ENCODE data around the gene GPC1. TPM values are rescaled to one million over a fixed set of nuclear protein-coding genes. Genes with fewer than 3 reads are reported as not detected.

Gene GPC1
- total and polyA plus RNA-seq, 5 donors, result 75.8 to 118 (median 100) TPM

- no peak for ATAC-seq
- Histone ChIP-seq H3K27me3 (ENCODE audit: control insufficient read depth, insufficient read depth) (no peaks in the 10 kb centered on the region), H3K4me3 (ENCODE audit: low read length) (no peak overlapping the region), H3K27ac (ENCODE audit: low read length) (no peak overlapping the region), H3K9me3 (ENCODE audit: control insufficient read depth, low read length) (no peaks in the 10 kb centered on the region), H3K4me1 (ENCODE audit: control insufficient read depth, insufficient read depth, low read length) (no peaks in the 10 kb centered on the region)
- DNase-seq, result no peak
- intact Hi-C loops (cut with DNase I), result loop anchor here in 3 of 4 donors (10.0 kb wide), 1 partner anchor 194 kb away; no protein-coding TSS in a partner anchor
- 92% methylated on average over 12 of the region's 12 CpGs for WGBS
Observed at GRCh38 chr2:240510513-240511210, 75.2 kb downstream of the GPC1 start.

- DNase-seq, result no peak
- Histone ChIP-seq H3K4me1 (ENCODE audit: control insufficient read depth, insufficient read depth, low read length) (no peaks in the 10 kb centered on the region), H3K27me3 (ENCODE audit: control insufficient read depth, insufficient read depth) (no peaks in the 10 kb centered on the region), H3K9me3 (ENCODE audit: control insufficient read depth, low read length) (no peaks in the 10 kb centered on the region), H3K27ac (ENCODE audit: low read length) (no peak overlapping the region), H3K4me3 (ENCODE audit: low read length) (no peak overlapping the region)
- ATAC-seq, result no peak
- 95% methylated on average over 31 of the region's 31 CpGs for WGBS
- intact Hi-C loops (cut with DNase I), result loop anchor here in 3 of 4 donors (10.0 kb wide), 1 partner anchor 193 kb away; no protein-coding TSS in a partner anchor
Observed at GRCh38 chr2:240511351-240512108, 76.1 kb downstream of the GPC1 start.

GRCh38 chr2:240512109-240512485, 76.6 kb downstream of the GPC1 start:
- Histone ChIP-seq H3K27me3 (ENCODE audit: control insufficient read depth, insufficient read depth) (no peaks in the 10 kb centered on the region), H3K27ac (ENCODE audit: low read length) (no peak overlapping the region), H3K4me3 (ENCODE audit: low read length) (no peak overlapping the region), H3K9me3 (ENCODE audit: control insufficient read depth, low read length) (no peaks in the 10 kb centered on the region), H3K4me1 (ENCODE audit: control insufficient read depth, insufficient read depth, low read length) (no peaks in the 10 kb centered on the region)
- intact Hi-C loops (cut with DNase I), result loop anchor here in 3 of 4 donors (10.0 kb wide), 1 partner anchor 193 kb away; no protein-coding TSS in a partner anchor
- 97% methylated on average over 11 of the region's 11 CpGs for WGBS
- ATAC-seq, result no peak
- no peak for DNase-seq

- no peaks in the 10 kb centered on the region for H3K4me1 ChIP-seq (ENCODE audit: control insufficient read depth, insufficient read depth, low read length)
- intact Hi-C loops (cut with DNase I), result loop anchor here in 3 of 4 donors (10.0 kb wide), 1 partner anchor 192 kb away; no protein-coding TSS in a partner anchor
- H3K27me3 ChIP-seq (ENCODE audit: control insufficient read depth, insufficient read depth), result no peaks in the 10 kb centered on the region
- H3K27ac ChIP-seq (ENCODE audit: low read length), result no peak overlapping the region
- H3K4me3 ChIP-seq (ENCODE audit: low read length), result no peak overlapping the region
- ATAC-seq (no peak), DNase-seq (no peak)
- 96% methylated on average over 21 of the region's 21 CpGs for WGBS
- no peaks in the 10 kb centered on the region for H3K9me3 ChIP-seq (ENCODE audit: control insufficient read depth, low read length)
Observed at GRCh38 chr2:240512666-240513535, 77.4 kb downstream of the GPC1 start.

GRCh38 chr2:240513549-240514287, 78.3 kb downstream of the GPC1 start:
- no peak overlapping the region for H3K27ac ChIP-seq (ENCODE audit: low read length)
- WGBS, result 40% methylated on average over 13 of the region's 13 CpGs
- no peaks in the 10 kb centered on the region for H3K9me3 ChIP-seq (ENCODE audit: control insufficient read depth, low read length)
- intact Hi-C loops (cut with DNase I), result loop anchor here in 3 of 4 donors (10.0 kb wide), 1 partner anchor 191 kb away; no protein-coding TSS in a partner anchor
- no peak overlapping the region for H3K4me3 ChIP-seq (ENCODE audit: low read length)
- no peaks in the 10 kb centered on the region for H3K27me3 ChIP-seq (ENCODE audit: control insufficient read depth, insufficient read depth)
- ATAC-seq (peak; percentile 90 to 93), DNase-seq (peak; percentile 85 to 95 (median 92))
- H3K4me1 ChIP-seq (ENCODE audit: control insufficient read depth, insufficient read depth, low read length), result no peaks in the 10 kb centered on the region

GRCh38 chr2:240514631-240515030, 79.2 kb downstream of the GPC1 start:
- DNase-seq, result no peak
- no peak for ATAC-seq
- H3K9me3 ChIP-seq (ENCODE audit: control insufficient read depth, low read length), result no peaks in the 10 kb centered on the region
- H3K4me3 ChIP-seq (ENCODE audit: low read length), result no peak overlapping the region
- no peak overlapping the region for H3K27ac ChIP-seq (ENCODE audit: low read length)
- no peaks in the 10 kb centered on the region for H3K4me1 ChIP-seq (ENCODE audit: control insufficient read depth, insufficient read depth, low read length)
- intact Hi-C loops (cut with DNase I), result loop anchor here in 3 of 4 donors (10.0 kb wide), 1 partner anchor 190 kb away; no protein-coding TSS in a partner anchor
- H3K27me3 ChIP-seq (ENCODE audit: control insufficient read depth, insufficient read depth), result no peaks in the 10 kb centered on the region
- 100% methylated on average over 2 of the region's 2 CpGs for WGBS

- 97% methylated on average over 4 of the region's 4 CpGs for WGBS
- H3K4me1 ChIP-seq (ENCODE audit: control insufficient read depth, insufficient read depth, low read length), result no peaks in the 10 kb centered on the region
- intact Hi-C loops (cut with DNase I), result loop anchor here in 3 of 4 donors (10.0 kb wide), 1 partner anchor 187 kb away; no protein-coding TSS in a partner anchor
- no peaks in the 10 kb centered on the region for H3K9me3 ChIP-seq (ENCODE audit: control insufficient read depth, low read length)
- no peak for DNase-seq
- no peak overlapping the region for H3K27ac ChIP-seq (ENCODE audit: low read length)
- H3K4me3 ChIP-seq (ENCODE audit: low read length), result no peak overlapping the region
- no peaks in the 10 kb centered on the region for H3K27me3 ChIP-seq (ENCODE audit: control insufficient read depth, insufficient read depth)
- no peak for ATAC-seq
Observed at GRCh38 chr2:240517342-240517741, 81.9 kb downstream of the GPC1 start.

Small RNAs within 50 kb of the gene (microRNA-seq; reads per million reads assigned to microRNA genes)
- 457 to 550 reads per million in 2 donors for gene MIR149

Other genes starting within 250 kb of the GPC1 start
- gene ANKMY1, start 122.3 kb downstream of the GPC1 start, total RNA-seq, result 1 to 10 TPM; 7.3 to 8.0 (median 7.6) TPM
- gene ANKMY1, start 122.3 kb downstream of the GPC1 start, polyA plus RNA-seq, result 3.5 TPM
- gene DUSP28, start 124.7 kb downstream of the GPC1 start, total RNA-seq, result 10 to 100 TPM in 3 of 4 donors, 1 to 10 TPM in 1; 9.6 to 14.9 (median 11.7) TPM
- gene DUSP28, start 124.7 kb downstream of the GPC1 start, polyA plus RNA-seq, result 10.9 TPM
- gene RNPEPL1, start 132.8 kb downstream of the GPC1 start, total RNA-seq, result 10 to 100 TPM; 40.4 to 61.6 (median 58.0) TPM
- 108 TPM for gene RNPEPL1, start 132.8 kb downstream of the GPC1 start, polyA plus RNA-seq
- 10 to 100 TPM; 21.2 to 44.3 (median 36.2) TPM for gene CAPN10, start 151.1 kb downstream of the GPC1 start, total RNA-seq
- gene CAPN10, start 151.1 kb downstream of the GPC1 start, polyA plus RNA-seq, result 40.1 TPM
- gene GPR35, start 189.8 kb downstream of the GPC1 start, total RNA-seq, result 1 to 10 TPM in 2 of 4 donors, under 1 TPM in 2; 0.53 to 1.4 (median 1.0) TPM
- 0.84 TPM for gene GPR35, start 189.8 kb downstream of the GPC1 start, polyA plus RNA-seq
- not detected for gene AQP12B, start 247.2 kb downstream of the GPC1 start, total RNA-seq
- gene AQP12B, start 247.2 kb downstream of the GPC1 start, polyA plus RNA-seq, result not detected

All from right cardiac atrium (tissue), 5 donors.